GM12891 (cell line): ENCODE data around the gene SPRR2F.

ENCODE experiments used
- PAX5 ChIP-seq: IDR thresholded peaks from 2 replicates; pipeline ENCODE4 v1.6.1; 2011; ENCODE audit warnings: low read length, moderate library complexity, mild to moderate bottlenecking; ENCODE audit not compliant: insufficient read depth, severe bottlenecking
- POLR2A ChIP-seq: IDR thresholded peaks from 2 replicates; pipeline ENCODE4 v1.6.1; 2011; ENCODE audit warnings: low read depth, low read length, control low read depth
- POLR2AphosphoS5 ChIP-seq: IDR thresholded peaks from 2 replicates; pipeline ENCODE4 v1.6.1; 2011; ENCODE audit warnings: low read depth, low read length, control low read depth
- POU2F2 ChIP-seq: IDR thresholded peaks from 2 replicates; pipeline ENCODE4 v1.6.1; 2011; ENCODE audit warnings: low read depth, mild to moderate bottlenecking, control low read depth, low read length, moderate library complexity
- TAF1 ChIP-seq: IDR thresholded peaks from 2 replicates; pipeline ENCODE4 v1.6.1; 2011; ENCODE audit warnings: low read depth, low read length, control low read depth

DNA sequence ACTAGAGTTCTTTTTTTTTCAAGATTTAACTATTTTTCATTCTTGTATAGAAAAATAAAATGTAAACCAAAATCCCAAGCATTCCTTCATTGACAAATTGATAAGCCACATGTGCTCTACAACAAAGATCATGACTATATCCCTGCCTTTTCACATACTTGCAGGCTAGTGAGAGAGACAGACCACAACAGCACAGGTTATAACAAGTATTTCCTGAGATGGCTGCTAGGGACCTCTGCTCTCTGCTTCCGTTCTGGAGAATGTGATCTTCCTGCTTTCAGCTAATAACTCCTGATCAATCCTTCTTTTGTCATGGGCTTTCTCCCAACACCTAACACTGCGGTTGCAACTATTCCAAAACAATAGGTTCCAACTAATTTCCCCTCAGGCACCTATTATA is 14.0 kb upstream of the SPRR2F start:
- TF ChIP-seq POLR2A (no peak), POLR2AphosphoS5 (no peak), POU2F2 (no peak), PAX5 (no peak), TAF1 (no peak)
